LNCAP (cell line): ENCODE results near the gene CROT.

ENCODE experiments used
- TF ChIP-seq, protein P1 (sequence below): fragments of 450-650 bp; IDR thresholded peaks from 2 replicates; pipeline ENCODE4 v1.5.1; 2017; ENCODE audit warnings: mild to moderate bottlenecking

Gene CROT

DNA sequence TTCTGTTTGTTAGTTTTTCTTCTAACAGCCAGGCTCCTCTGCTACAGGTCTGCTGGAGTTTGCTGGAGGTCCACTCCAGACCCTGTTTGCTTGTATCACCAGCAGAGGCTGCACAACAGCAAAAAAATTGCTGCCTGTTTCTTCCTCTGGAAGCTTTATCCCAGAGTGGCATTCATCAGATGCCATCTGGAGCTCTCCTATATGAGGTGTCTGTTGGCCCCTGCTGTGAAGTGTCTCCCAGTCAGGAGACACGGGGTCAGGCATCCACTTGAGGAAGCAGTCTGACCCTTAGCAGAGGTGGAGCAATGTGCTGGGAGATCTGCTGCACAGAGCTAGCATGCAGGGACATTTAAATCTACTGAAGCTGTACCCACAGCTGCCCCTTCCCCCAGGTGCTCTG, 26.7 kb upstream of the CROT start:
- TF ChIP-seq, protein P1, sequence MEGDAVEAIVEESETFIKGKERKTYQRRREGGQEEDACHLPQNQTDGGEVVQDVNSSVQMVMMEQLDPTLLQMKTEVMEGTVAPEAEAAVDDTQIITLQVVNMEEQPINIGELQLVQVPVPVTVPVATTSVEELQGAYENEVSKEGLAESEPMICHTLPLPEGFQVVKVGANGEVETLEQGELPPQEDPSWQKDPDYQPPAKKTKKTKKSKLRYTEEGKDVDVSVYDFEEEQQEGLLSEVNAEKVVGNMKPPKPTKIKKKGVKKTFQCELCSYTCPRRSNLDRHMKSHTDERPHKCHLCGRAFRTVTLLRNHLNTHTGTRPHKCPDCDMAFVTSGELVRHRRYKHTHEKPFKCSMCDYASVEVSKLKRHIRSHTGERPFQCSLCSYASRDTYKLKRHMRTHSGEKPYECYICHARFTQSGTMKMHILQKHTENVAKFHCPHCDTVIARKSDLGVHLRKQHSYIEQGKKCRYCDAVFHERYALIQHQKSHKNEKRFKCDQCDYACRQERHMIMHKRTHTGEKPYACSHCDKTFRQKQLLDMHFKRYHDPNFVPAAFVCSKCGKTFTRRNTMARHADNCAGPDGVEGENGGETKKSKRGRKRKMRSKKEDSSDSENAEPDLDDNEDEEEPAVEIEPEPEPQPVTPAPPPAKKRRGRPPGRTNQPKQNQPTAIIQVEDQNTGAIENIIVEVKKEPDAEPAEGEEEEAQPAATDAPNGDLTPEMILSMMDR = peak; percentile 19; the same call in 1 of the 2 replicates

DNA sequence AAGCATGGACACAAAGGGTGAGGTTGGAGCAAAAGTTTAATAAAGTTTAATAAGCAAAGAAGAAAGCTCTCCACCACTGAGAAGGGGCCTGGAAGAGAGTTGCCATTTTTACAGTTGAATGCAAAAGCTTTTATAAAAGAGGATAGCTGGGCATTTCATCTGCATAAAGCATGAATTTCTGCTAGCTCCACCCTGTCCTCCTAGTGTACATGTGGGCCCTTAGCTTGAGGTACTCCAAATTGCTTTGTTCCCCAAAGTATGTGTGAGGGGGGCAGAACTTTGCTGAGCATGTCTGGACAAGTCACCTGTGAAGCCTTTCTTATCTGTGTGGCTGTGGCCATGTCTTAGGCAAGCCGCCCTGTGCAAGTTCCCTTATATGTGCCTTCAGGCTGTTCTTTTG, 22.6 kb upstream of the CROT start:
- TF ChIP-seq, protein P1 = no peak

DNA sequence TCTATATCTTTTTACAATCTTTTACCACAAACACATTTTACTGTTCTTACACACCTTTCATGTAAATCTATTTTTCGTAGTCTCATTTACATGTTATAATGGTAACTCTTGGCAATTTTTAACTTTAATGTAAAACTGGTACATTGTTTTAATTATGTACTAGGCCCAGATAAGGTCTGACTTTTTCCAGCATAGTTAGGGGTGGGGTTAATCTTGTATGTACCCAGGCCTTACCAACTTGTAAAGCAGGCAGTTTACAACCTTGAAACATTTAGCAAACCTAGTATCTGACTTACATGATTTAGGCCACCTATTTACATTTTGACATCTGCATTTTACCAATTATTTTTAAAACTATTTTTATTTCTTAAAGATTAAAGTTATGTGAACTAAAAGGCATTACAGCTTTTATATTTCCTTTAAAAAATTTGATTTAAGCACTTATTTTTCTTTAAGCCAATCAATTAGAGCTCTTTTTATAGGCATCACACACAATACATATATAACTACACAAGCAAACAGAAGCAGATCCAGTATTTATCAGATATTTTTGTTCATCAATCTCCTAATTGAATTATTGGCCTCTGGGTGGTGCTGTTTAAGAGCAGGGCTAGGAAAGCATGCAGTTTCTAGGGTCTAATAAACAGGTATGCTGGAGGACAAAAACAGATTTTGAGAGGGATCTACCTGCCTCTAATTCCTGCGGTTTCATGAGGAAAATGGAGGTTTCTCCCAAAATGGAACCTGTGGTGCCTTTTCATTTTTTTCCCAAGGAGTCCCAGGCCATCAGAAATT, 19.7 kb upstream of the CROT start:
- TF ChIP-seq, protein P1 = 0 out of 2 replicates have a peak, but pooled peaks have one; percentile 10

DNA sequence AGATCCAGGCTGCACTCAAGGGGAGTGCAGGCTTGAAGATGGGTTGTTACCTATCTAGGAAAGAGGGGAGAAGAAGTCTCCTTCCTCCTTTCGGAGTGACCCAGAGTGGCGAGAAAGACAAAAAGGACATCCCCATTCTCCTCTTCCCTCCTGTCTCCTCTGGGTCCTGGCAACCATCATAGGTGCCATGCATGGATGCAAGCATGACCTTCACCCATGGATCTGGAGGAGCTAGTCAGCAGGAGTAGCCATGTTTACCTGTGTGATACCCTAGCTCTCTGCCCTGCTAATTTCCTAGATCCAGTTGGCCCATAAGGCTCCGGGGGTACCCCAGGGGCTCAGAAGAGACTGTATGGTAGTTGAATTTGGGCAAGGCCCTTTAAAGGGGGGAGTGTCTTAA, 17.2 kb upstream of the CROT start:
- TF ChIP-seq, protein P1 = no peak

- TF ChIP-seq, protein P1 = no peak
These were observed 15.1 kb upstream of the CROT start for GRCh38 chr7:87330316-87330715.

DNA sequence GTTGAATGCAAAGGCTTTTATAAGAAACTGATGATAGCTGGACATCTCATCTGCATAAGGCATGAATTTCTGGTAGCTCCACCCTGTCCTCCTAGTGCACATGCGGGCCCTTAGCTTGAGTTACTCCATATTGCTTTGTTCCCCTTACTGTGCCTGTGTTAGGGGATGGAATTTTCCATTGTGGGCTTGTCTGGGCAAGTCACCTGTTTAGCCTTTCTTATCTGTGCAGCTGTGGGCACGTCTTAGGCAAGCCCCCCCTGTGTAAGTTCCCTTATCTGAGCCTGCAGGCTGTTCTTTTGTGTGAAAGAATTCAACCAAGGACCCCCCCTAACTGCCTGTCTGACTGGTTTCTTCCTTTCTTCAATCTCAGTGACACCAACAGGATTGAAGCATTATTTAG, 14.5 kb upstream of the CROT start:
- TF ChIP-seq, protein P1 = no peak

- TF ChIP-seq, protein P1 = no peak
These were observed 13.7 kb upstream of the CROT start for GRCh38 chr7:87331687-87332252.
